Muscle of leg (tissue), 16 donors: ENCODE measurements around the gene ZNF106. TPM values are rescaled to one million over a fixed set of nuclear protein-coding genes. Genes with fewer than 3 reads are reported as not detected.

Source experiments
- DNase-seq: peaks from one replicate; pipeline ENCODE4 v3.0.0; 2013
- H3K27ac ChIP-seq: one replicate; pipeline ENCODE4 v1.5.1; 2013; ENCODE audit warnings: mild to moderate bottlenecking, low read length, control low read depth
- H3K27me3 ChIP-seq: one replicate; pipeline ENCODE4 v1.6.1; 2013; ENCODE audit warnings: low read length; ENCODE audit not compliant: control insufficient read depth, insufficient read depth
- H3K36me3 ChIP-seq: one replicate; pipeline ENCODE4 v1.6.1; 2013; ENCODE audit warnings: low read length; ENCODE audit not compliant: control insufficient read depth, insufficient read depth
- H3K4me1 ChIP-seq: one replicate; pipeline ENCODE4 v1.6.1; 2013; ENCODE audit warnings: low read length; ENCODE audit not compliant: control insufficient read depth, insufficient read depth
- H3K4me3 ChIP-seq: one replicate; pipeline ENCODE4 v1.5.1; 2013; ENCODE audit warnings: low read length, control low read depth
- H3K9me3 ChIP-seq: replicated peaks from 2 replicates; pipeline ENCODE4 v1.6.1; 2013; ENCODE audit warnings: low read depth, low read length; ENCODE audit not compliant: control insufficient read depth
- WGBS: methylation state at CpG from one replicate; pipeline ENCODE4 v1.1.5; 2013; ENCODE audit warnings: missing lambda C conversion rate; ENCODE audit not compliant: insufficient coverage; 5-methylcytosine and 5-hydroxymethylcytosine counted together
- long read RNA-seq, 11 donors: transcript quantifications; one replicate each; lab custom pipeline, GENCODE V29; 2026
- polyA plus RNA-seq, 8 donors: library from polyadenylated mRNA; unstranded; fragments of 120-200 nt; gene quantifications; one replicate each; pipeline versions ENCODE4 v1.2.1 to v1.2.3, GENCODE V29; 2013; ENCODE audit warnings: inconsistent platforms in 1 of 8, low replicate concordance in 1 of 8; ENCODE audit not compliant: insufficient read length in 8 of 8, insufficient read depth in 1 of 8
- total RNA-seq: library from RNA; stranded (reverse); fragments of 120-200 nt; gene quantifications from one replicate; pipeline ENCODE4 v1.2.4, GENCODE V29; 2013

ZNF106 gene
- 303 TPM for total RNA-seq
- 100 to 1,000 TPM; 148 to 308 (median 229) TPM for polyA plus RNA-seq
- long read RNA-seq, donor 1, full-length matches to known transcripts = 3 of 35 reads
- long read RNA-seq, donor 1, partial matches to known transcripts = 32 of 35 reads
- long read RNA-seq, donor 1, other reads (novel, unspliced or antisense) = 0 of 35 reads
- long read RNA-seq, donor 2, full-length matches to known transcripts = 3 of 3 reads
- long read RNA-seq, donor 2, partial matches to known transcripts = 0 of 3 reads
- long read RNA-seq, donor 2, other reads (novel, unspliced or antisense) = 0 of 3 reads
- long read RNA-seq, donor 3, full-length matches to known transcripts = 10 of 184 reads
- long read RNA-seq, donor 3, partial matches to known transcripts = 168 of 184 reads
- long read RNA-seq, donor 3, other reads (novel, unspliced or antisense) = 6 of 184 reads
- long read RNA-seq, donor 4, full-length matches to known transcripts = 1 of 53 reads
- long read RNA-seq, donor 4, partial matches to known transcripts = 52 of 53 reads
- long read RNA-seq, donor 4, other reads (novel, unspliced or antisense) = 0 of 53 reads
- long read RNA-seq, donor 5, full-length matches to known transcripts = 2 of 199 reads
- long read RNA-seq, donor 5, partial matches to known transcripts = 197 of 199 reads
- long read RNA-seq, donor 5, other reads (novel, unspliced or antisense) = 0 of 199 reads
- long read RNA-seq, donor 6, full-length matches to known transcripts = 7 of 110 reads
- long read RNA-seq, donor 6, partial matches to known transcripts = 103 of 110 reads
- long read RNA-seq, donor 6, other reads (novel, unspliced or antisense) = 0 of 110 reads
- long read RNA-seq, donor 7, partial matches to known transcripts = 65 of 65 reads
- long read RNA-seq, donor 7, other reads (novel, unspliced or antisense) = 0 of 65 reads
- long read RNA-seq, donor 8, full-length matches to known transcripts = 5 of 71 reads
- long read RNA-seq, donor 8, partial matches to known transcripts = 66 of 71 reads
- long read RNA-seq, donor 8, other reads (novel, unspliced or antisense) = 0 of 71 reads
- long read RNA-seq, donor 9, full-length matches to known transcripts = 1 of 163 reads
- long read RNA-seq, donor 9, partial matches to known transcripts = 162 of 163 reads
- long read RNA-seq, donor 9, other reads (novel, unspliced or antisense) = 0 of 163 reads
- long read RNA-seq, donor 10, full-length matches to known transcripts = 7 of 290 reads
- long read RNA-seq, donor 10, partial matches to known transcripts = 283 of 290 reads
- long read RNA-seq, donor 10, other reads (novel, unspliced or antisense) = 0 of 290 reads
- long read RNA-seq, donor 11, full-length matches to known transcripts = 4 of 61 reads
- long read RNA-seq, donor 11, partial matches to known transcripts = 57 of 61 reads
- long read RNA-seq, donor 11, other reads (novel, unspliced or antisense) = 0 of 61 reads

DNA sequence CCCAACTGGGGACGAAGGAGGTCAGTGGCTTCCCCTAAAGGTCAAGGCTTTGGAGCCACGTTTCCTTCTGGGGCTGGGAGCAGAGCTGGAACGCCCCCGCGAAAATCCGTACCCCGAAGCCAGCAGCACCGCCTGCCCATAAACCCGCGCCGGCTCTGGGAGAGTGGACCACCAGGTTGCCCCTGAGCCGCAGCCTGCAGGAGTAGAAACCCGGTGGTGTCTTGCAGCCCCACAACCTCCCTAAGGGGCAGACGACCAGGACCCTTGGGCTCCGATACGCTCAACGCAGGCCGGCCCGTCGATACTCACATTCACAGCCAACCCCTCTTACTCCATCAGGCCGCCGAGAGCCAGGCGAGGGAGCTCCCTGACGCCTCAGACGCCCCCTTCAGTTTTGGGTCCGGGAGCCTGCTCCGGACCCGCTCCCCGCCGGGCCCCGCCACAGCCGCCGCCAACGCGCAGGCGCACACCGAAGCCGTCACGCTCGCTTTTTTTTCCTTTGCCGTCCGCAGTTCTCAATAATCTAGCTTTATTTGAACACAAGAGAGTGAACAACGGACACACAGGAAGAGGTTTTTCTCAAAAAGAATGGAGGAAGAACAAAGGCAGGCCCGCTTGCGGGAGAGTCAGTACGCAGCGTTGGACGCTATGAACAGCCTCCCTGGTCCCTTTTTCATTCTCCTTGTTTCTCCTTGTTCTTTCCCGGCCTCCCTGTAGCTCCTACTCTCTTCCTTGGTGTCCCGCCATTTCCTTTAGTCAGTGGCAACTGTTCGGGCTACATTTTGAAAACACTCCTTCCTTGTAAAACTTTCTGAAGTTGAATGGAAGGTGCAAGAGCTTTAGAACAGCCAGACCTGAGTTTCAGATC is at the start of gene ZNF106:
Gene ZNF106, minus strand, starts transcription at position 471 of the 868 bp plus-strand sequence. CDS start 18,852 bp downstream, outside the sequence.
- Histone ChIP-seq H3K27me3 (no peaks in the 10 kb centered on the region), H3K4me1 (peaks cover 12% of the 10 kb centered on the region), H3K9me3 (no peaks in the 10 kb centered on the region), H3K36me3 (no peaks in the 10 kb centered on the region), H3K4me3 (peak within 1 kb of the TSS; percentile 98), H3K27ac (peak within 1 kb of the TSS; percentile 98)
- WGBS = 0% methylated on average over 35 of the region's 51 CpGs
- DNase-seq = peak; percentile 98

DNA sequence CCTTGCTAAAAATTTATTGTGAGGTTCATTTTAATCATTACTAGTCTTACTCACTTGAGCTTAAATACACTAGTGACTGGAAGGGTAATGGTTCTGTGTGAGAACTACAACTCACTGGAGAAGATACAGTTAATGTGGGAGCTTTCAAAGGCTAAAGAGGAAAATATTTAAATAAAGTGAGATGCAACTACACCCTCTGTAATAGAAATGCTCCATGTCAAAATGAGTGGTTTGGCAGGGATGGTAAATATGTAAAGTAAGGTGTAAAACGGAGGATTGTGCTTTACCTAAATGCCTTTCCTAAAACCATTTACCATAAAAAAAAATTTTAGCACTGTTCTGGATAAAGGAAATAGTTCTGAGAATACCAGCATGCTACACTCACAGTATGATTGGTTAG is 42.3 kb upstream of the ZNF106 start:
- no peak overlapping the region for H3K4me3 ChIP-seq
- H3K36me3 ChIP-seq = peaks cover 27% of the 10 kb centered on the region
- no peaks in the 10 kb centered on the region for H3K27me3 ChIP-seq
- H3K9me3 ChIP-seq = no peaks in the 10 kb centered on the region
- no CpG with 5 or more reads among the region's 1 CpG for WGBS
- DNase-seq = no peak
- no peak overlapping the region for H3K27ac ChIP-seq
- H3K4me1 ChIP-seq = no peaks in the 10 kb centered on the region

DNA sequence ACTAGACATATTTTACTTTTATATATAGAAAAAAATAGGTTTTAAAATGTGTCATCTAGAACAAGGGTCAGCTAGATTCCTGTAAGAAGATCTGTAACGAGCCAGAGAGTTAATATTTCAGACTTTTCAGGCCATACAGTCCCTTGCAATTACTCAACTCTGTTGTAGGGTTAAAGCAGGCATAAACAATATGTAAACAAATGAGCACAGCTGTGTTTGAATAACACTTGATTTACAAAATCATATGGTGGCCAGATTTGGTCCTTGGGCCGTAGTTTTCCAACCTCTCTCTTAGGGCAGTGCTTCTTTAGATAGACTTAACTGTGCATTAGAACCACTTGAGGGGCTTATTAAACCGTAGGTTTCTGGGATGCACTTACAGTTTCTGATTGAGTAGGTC is 38.0 kb upstream of the ZNF106 start:
- no peaks in the 10 kb centered on the region for H3K9me3 ChIP-seq
- H3K27ac ChIP-seq = no peak overlapping the region
- no peak overlapping the region for H3K4me3 ChIP-seq
- H3K4me1 ChIP-seq = no peaks in the 10 kb centered on the region
- no peaks in the 10 kb centered on the region for H3K27me3 ChIP-seq
- peaks cover 30% of the 10 kb centered on the region for H3K36me3 ChIP-seq
- no peak for DNase-seq
- no CpG with 5 or more reads among the region's 3 CpGs for WGBS

DNA sequence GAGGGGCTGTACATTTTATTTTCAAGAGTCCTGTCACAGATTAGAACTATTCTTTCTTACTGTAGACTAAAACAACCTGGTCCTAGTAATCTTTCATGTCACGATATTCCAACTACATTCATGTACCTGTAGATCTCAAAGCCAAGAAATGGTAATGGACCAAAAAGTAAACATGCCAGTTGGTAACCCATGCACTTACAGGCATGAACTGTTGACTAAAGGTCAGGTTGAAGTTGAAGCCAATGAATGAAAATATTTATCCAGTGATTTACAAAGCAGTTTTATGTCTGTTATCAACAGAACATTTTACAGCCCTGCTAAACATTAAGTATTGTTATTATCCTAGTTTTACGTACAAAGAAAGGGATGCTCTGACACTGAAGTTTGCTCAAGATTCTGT is 32.4 kb upstream of the ZNF106 start:
- Histone ChIP-seq H3K4me1 (no peaks in the 10 kb centered on the region), H3K27me3 (no peaks in the 10 kb centered on the region), H3K4me3 (no peak overlapping the region), H3K36me3 (peaks cover 25% of the 10 kb centered on the region), H3K27ac (no peak overlapping the region), H3K9me3 (no peaks in the 10 kb centered on the region)
- no CpG with 5 or more reads among the region's 2 CpGs for WGBS
- no peak for DNase-seq

DNA sequence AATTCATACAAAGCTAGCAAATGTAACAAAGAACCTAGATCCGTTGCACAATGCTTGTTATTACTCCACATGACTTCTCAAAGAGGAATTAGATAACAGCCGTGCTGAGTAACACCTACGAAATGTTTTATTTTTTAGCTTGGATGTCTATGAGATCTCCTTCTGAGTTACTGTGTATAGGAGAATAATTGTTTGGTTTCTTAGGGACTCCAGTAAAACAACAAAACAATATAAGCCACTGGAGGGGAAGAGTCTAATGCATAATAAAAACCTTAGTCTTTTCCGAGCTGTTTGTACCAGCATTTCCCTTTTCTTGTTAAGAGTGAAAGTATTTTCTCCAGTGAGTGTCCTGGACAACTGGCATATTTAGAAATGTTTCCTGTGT is 20.1 kb upstream of the ZNF106 start:
- Histone ChIP-seq H3K9me3 (no peaks in the 10 kb centered on the region), H3K4me3 (no peak overlapping the region), H3K36me3 (peaks cover 16% of the 10 kb centered on the region), H3K4me1 (no peaks in the 10 kb centered on the region), H3K27ac (no peak overlapping the region), H3K27me3 (no peaks in the 10 kb centered on the region)
- no peak for DNase-seq
- no CpG with 5 or more reads among the region's 4 CpGs for WGBS

DNA sequence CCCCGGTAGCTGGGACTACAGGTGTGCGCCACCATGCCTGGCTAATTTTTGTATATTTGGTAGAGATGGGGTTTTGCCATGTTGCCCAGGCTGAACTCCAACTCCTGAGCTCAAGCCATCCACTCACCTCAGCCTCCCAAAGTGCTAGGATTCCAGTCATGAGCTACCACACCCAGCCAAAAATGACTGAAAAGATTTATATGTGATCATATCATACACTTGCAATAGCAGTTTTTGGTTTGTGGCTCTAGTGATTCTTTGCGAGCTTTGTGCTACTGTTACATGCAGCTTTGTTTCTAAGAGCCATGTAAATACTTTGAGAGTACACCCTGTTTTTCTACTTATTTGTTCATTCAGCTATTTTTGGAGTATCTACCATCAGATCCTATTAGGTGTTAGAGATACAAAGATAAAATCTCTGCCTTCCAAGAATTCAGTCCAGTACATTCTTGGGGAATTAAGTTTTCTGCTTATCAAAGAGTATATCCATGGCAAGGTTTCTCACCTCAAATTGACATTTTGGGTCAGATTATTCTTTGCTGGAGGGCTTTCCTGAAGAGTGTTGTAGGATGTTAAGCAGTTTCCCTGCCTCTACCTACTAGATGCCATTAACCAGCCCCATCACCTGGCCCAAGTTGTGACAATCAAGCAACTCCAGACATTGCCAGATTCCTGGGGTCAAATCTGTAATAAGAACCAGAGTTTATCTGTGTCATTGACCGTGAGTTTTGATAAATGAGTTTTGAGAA is 19.5 kb upstream of the ZNF106 start:
- Histone ChIP-seq H3K4me3 (no peak overlapping the region), H3K27me3 (no peaks in the 10 kb centered on the region), H3K4me1 (no peaks in the 10 kb centered on the region), H3K36me3 (peaks cover 16% of the 10 kb centered on the region), H3K9me3 (no peaks in the 10 kb centered on the region), H3K27ac (no peak overlapping the region)
- DNase-seq = no peak
- WGBS = no CpG with 5 or more reads among the region's 4 CpGs

DNA sequence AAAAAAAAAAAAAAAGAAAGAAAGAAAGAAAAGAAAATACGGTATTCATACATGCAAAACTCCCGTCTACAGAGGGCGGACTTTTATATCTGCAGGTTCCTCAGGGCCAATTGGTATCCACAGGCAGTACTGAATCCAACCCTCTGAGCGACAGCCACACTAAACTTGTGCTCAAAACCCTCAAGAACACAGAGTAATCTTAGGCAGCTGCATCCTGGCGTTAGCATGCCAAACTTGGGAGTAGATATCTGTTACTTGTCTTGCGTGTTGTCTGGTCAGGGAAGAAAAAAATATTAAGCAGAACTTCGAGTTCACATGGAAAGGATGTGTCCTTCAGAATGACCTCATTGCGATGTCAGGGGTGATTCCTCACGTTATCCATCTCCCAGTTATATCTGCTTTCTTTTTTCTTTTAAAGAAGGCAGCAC is 17.3 kb upstream of the ZNF106 start:
- peak; percentile 30 for DNase-seq
- no peaks in the 10 kb centered on the region for H3K4me1 ChIP-seq
- WGBS = 63% methylated on average over 5 of the region's 9 CpGs

DNA sequence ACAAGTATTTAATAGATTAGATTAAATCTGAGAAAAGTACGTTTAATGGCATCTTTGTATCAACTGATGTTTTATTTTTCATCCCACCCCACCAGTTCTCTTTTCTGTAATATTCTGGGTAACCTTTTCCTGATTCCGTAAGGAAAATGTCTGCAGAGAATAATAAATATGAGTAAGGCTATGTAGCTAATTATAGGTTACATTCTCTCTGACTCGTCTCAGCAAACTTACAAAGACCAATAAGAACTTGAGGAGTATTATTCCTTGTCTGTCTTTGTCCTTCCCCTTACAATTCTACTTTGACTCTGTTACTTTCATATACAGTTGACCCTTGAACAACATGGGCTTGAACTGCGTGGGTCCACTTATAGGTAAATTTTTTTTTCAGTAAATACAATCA is 16.6 kb upstream of the ZNF106 start:
- no peak overlapping the region for H3K27ac ChIP-seq

More for the DNA sequence above, 17.3 kb upstream of the ZNF106 start:
- Histone ChIP-seq H3K9me3 (no peaks in the 10 kb centered on the region), H3K36me3 (peaks cover 4% of the 10 kb centered on the region), H3K4me3 (no peak overlapping the region), H3K27me3 (no peaks in the 10 kb centered on the region), H3K27ac (no peak overlapping the region)

More for the DNA sequence above, 16.6 kb upstream of the ZNF106 start:
- H3K9me3 ChIP-seq = no peaks in the 10 kb centered on the region
- H3K36me3 ChIP-seq = peaks cover 3% of the 10 kb centered on the region
- no peak for DNase-seq
- H3K4me1 ChIP-seq = no peaks in the 10 kb centered on the region
- no CpG with 5 or more reads among the region's 4 CpGs for WGBS
- no peak overlapping the region for H3K4me3 ChIP-seq
- H3K27me3 ChIP-seq = no peaks in the 10 kb centered on the region
